Right cardiac atrium (tissue), 5 donors: Measurements from ENCODE around the gene LDLRAP1. TPM values are rescaled to one million over a fixed set of nuclear protein-coding genes. Genes with fewer than 3 reads are reported as not detected.

Source experiments
- ATAC-seq, 2 donors: fragments of 200-7000 bp; cut with Tn5 transposase; one replicate each; pipeline versions ENCODE4 v1.8.0 to v1.9.1; 2020; ENCODE audit warnings: moderate library complexity in 2 of 2, mild to moderate bottlenecking in 1 of 2
- DNase-seq, 3 donors: peaks; one replicate each; pipeline ENCODE4 v3.0.0-alpha.2; 2020
- H3K27ac ChIP-seq: one replicate; pipeline ENCODE4 v1.5.1; 2013; ENCODE audit warnings: mild to moderate bottlenecking, low read length, control low read depth, moderate library complexity
- H3K27me3 ChIP-seq: one replicate; pipeline ENCODE4 v1.6.1; 2013; ENCODE audit not compliant: control insufficient read depth, insufficient read depth
- H3K4me1 ChIP-seq: one replicate; pipeline ENCODE4 v1.6.1; 2013; ENCODE audit warnings: low read length; ENCODE audit not compliant: control insufficient read depth, insufficient read depth
- H3K4me3 ChIP-seq: one replicate; pipeline ENCODE4 v1.5.1; 2013; ENCODE audit warnings: low read length, control low read depth
- H3K9me3 ChIP-seq: one replicate; pipeline ENCODE4 v1.6.1; 2013; ENCODE audit warnings: low read length; ENCODE audit not compliant: control insufficient read depth
- WGBS: extraction: QIAGEN DNeasy Blood & Tissue Kit; methylation state at CpG from one replicate; pipeline ENCODE4 v1.1.7; 2013; 5-methylcytosine and 5-hydroxymethylcytosine counted together
- intact Hi-C, 4 donors: fragments of 100-400 bp; cut with DNase I; formaldehyde crosslinking; loops; one replicate each; pipeline versions ENCODE4 v1.11.0 to v1.14.0; 2022 to 2023
- long read RNA-seq, 4 donors: library from polyadenylated mRNA; unstranded; transcript quantifications; one replicate each; pipeline ENCODE4 v2.0.0, GENCODE V29; 2020 to 2021
- polyA plus RNA-seq: library from polyadenylated mRNA; stranded (reverse); fragments of 200-250 nt; gene quantifications from one replicate; pipeline ENCODE4 v1.2.3, GENCODE V29; 2013
- total RNA-seq, 4 donors: library from RNA; stranded (reverse); fragmentation: NEBNext Ultra II Directional; extraction: Animal tissue kit (Norgen Biotek cat#: 25700); gene quantifications; one replicate each; pipeline ENCODE4 v1.2.1, GENCODE V29; 2021
- donor health status: healthy with polysubstance abuse.
- donor health status: DM: no; HTN: yes; CAD: no.
- donor health status: DM: no; HTN: no; CAD: no.
- donor health status: DM: no; HTN: yes; CAD: no; lungs with severe emphysema.
- donor health status: DM: yes; HTN: yes; CAD: no.

The LDLRAP1 gene
- total RNA-seq: 10 to 100 TPM in 1 of 4 donors, 1 to 10 TPM in 3; 7.6 to 10.2 (median 9.2) TPM
- polyA plus RNA-seq: 6.0 TPM
- long read RNA-seq, donor 1, transcript LDLRAP1-201 (9 exons, 2,940 nt): major isoform, 27 of 51 reads
- long read RNA-seq, donor 1, partial matches to known transcripts: 17 of 51 reads
- long read RNA-seq, donor 1, other reads (novel, unspliced or antisense): 6 of 51 reads
- long read RNA-seq, donor 2, transcript LDLRAP1-201 (9 exons, 2,940 nt): major isoform, 12 of 16 reads
- long read RNA-seq, donor 2, partial matches to known transcripts: 0 of 16 reads
- long read RNA-seq, donor 2, other reads (novel, unspliced or antisense): 4 of 16 reads
- long read RNA-seq, donor 3, transcript LDLRAP1-201 (9 exons, 2,940 nt): major isoform, 46 of 105 reads
- long read RNA-seq, donor 3, partial matches to known transcripts: 3 of 105 reads
- long read RNA-seq, donor 3, other reads (novel, unspliced or antisense): 54 of 105 reads
- long read RNA-seq, donor 4, transcript LDLRAP1-201 (9 exons, 2,940 nt): major isoform, 12 of 17 reads
- long read RNA-seq, donor 4, partial matches to known transcripts: 1 of 17 reads
- long read RNA-seq, donor 4, other reads (novel, unspliced or antisense): 4 of 17 reads

DNA sequence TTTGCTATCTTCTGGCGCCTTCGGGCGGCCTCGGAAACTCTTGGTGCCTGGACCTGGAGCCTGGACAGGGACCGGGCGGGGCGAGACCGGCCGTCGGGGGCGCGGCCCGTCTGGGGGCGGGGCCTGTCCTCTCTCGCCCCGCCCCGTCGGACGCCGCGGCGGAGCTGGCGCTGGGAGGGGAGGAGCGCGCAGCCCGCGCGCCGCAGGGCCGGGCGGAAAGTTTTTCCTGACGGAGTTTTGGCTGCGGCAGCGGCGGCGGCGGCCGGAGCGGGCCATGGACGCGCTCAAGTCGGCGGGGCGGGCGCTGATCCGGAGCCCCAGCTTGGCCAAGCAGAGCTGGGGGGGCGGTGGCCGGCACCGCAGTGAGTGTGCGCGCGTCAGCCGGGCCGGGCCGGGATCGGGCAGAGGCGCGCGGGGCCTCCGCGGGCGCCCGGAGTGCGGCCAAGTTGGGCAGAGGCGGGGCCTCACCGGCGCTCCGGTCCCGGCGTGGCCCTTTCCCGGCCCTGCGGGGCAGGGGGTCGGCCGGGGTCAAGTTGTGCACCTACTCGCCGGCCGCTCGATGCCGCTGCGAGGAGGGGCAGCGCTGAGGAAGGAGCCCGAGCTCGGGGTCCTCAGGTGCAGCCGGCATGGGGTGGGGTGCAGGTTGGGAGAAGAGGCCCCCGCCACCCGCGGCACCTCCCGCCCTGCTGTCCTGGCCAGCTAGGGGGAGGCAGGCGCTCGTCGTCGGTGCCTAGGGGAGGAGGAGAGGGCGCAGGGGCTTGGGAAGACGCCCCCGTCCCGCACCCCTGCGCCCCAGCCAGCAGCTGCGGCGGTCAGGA, at the start of gene LDLRAP1:
Gene LDLRAP1 (plus strand): TSS at position 182 of the 818 bp plus-strand sequence. CDS start 93 bp downstream, at position 275.
- DNase-seq (peak; percentile 83 to 93 (median 90)), ATAC-seq (peak; percentile 96)
- Histone ChIP-seq H3K9me3 (no peaks in the 10 kb centered on the region), H3K27me3 (no peaks in the 10 kb centered on the region), H3K4me1 (no peaks in the 10 kb centered on the region), H3K4me3 (peak within 1 kb of the TSS; percentile 73), H3K27ac (peak within 1 kb of the TSS; percentile 83)
- intact Hi-C loops: loop anchor here in 1 of 4 donors (10.0 kb wide), 1 partner anchor 271 kb away; the partner anchor contains the start of gene MTFR1L
- under 1% methylated on average over 98 of the region's 99 CpGs for WGBS

DNA sequence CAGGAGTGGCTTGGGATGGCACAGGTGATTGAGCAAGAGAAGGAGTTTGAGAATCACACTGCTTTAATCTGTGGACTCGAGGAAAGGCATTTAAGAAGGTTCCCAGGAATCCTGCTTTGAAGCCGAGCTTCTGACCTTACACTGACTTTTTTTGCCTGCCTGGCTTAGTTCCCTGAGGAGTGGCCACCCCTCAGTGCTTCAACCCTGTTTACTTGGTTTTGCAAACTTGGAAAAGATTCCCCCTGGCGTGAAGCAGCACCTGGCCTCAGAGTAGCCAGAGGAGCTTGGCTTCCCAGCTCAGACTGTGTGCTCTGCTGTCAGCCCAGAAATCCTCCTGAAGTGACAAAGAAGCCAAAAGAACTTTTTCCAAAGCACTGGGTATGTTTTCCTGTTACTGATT, 48.5 kb upstream of the LDLRAP1 start:
- H3K4me3 ChIP-seq: no peak overlapping the region
- H3K27me3 ChIP-seq: no peaks in the 10 kb centered on the region
- H3K9me3 ChIP-seq: no peaks in the 10 kb centered on the region
- intact Hi-C loops: no loop called here
- no peaks in the 10 kb centered on the region for H3K4me1 ChIP-seq
- no peak for DNase-seq
- ATAC-seq: no peak
- no peak overlapping the region for H3K27ac ChIP-seq
- 75% methylated on average over 3 of the region's 3 CpGs for WGBS

DNA sequence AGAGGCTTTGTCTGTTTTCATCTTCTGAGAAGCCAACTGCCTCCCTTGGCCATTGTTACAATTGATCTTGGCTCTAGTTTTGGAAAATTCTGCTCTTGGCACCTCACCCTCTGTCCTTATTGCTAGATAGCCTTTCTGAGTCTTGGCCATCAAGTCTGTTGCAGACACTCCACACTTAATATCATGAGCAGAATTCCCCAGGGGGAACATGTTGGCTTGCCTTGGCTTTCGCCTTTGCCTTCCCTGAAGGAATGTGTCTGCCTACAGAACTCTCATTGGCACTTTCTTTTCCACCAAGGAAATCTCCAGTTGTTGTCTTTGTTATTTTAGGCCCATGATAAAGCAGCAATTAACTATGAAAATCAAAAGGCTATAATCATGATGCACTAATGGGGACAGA, 42.7 kb upstream of the LDLRAP1 start:
- DNase-seq (peak; percentile 53 to 85 (median 73)), ATAC-seq (peak; percentile 79 to 83)
- intact Hi-C loops: no loop called here
- no peak overlapping the region for H3K4me3 ChIP-seq
- 30% methylated on average over 1 of the region's 1 CpG for WGBS
- peaks cover 2% of the 10 kb centered on the region for H3K4me1 ChIP-seq
- H3K9me3 ChIP-seq: no peaks in the 10 kb centered on the region
- H3K27me3 ChIP-seq: no peaks in the 10 kb centered on the region
- H3K27ac ChIP-seq: no peak overlapping the region

- H3K27ac ChIP-seq: no peak overlapping the region
- peaks cover 2% of the 10 kb centered on the region for H3K4me1 ChIP-seq
- intact Hi-C loops: no loop called here
- no peak overlapping the region for H3K4me3 ChIP-seq
- DNase-seq (no peak), ATAC-seq (peak in 1 of 2 donors; percentile 5)
- H3K9me3 ChIP-seq: no peaks in the 10 kb centered on the region
- WGBS: 76% methylated on average over 7 of the region's 7 CpGs
- H3K27me3 ChIP-seq: no peaks in the 10 kb centered on the region
These were observed 42.0 kb upstream of the LDLRAP1 start for GRCh38 chr1:25501235-25502058.

- Histone ChIP-seq H3K4me1 (peaks cover 2% of the 10 kb centered on the region), H3K27me3 (no peaks in the 10 kb centered on the region), H3K9me3 (no peaks in the 10 kb centered on the region), H3K27ac (no peak overlapping the region), H3K4me3 (no peak overlapping the region)
- ATAC-seq: no peak
- DNase-seq: no peak
- 71% methylated on average over 4 of the region's 4 CpGs for WGBS
- intact Hi-C loops: no loop called here
These were observed 40.4 kb upstream of the LDLRAP1 start for GRCh38 chr1:25502957-25503356.

GRCh38 chr1:25503551-25504426, 39.6 kb upstream of the LDLRAP1 start:
- no peak overlapping the region for H3K27ac ChIP-seq
- intact Hi-C loops: no loop called here
- peak in 2 of 3 donors; percentile 71 to 75 for DNase-seq

DNA sequence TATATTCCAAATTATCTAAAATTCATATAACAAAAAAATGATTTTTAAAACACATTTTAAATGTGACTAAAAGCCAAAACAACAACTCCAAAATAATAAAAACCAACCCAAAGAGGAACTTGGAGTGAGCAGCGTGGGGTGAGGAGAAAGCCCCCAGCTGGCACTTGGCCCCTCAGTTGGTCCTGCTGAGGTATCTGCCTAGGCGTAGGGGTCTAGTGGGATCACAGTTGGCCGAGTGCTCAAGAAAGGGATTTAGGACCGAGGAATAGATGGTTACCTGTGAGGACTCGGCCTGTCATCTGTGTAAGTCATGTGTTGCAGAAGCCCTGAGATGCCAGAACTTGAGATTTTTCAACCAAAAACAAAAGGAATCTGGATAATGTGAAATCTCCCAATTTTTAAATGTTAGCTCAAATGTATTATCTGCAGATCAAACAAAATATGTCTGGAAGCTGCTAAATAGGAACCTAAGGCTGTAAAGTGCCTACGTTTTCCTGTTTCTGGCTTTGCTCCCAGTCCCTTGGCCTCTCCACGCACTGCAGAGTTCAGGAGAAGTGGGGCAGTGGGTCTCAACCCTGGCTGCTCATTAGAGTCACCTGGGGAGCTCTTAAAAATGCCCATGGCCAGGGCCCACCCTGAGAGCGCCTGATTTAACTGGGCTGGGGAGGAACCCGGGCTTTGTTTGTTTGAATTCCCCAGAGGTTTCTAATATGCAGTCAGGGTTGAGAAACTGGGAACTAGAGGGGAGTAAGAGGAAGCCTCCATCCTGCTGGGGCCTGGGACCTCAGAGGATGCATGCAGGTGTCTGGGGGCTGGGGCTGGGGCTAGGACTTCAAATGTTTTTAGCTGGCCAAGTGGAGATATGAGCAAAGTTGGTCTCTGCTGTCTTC, 38.5 kb upstream of the LDLRAP1 start:
- no peak for DNase-seq
- WGBS: 63% methylated on average over 9 of the region's 9 CpGs
- Histone ChIP-seq H3K9me3 (no peaks in the 10 kb centered on the region), H3K4me1 (peaks cover 2% of the 10 kb centered on the region), H3K4me3 (no peak overlapping the region), H3K27ac (no peak overlapping the region), H3K27me3 (no peaks in the 10 kb centered on the region)
- intact Hi-C loops: no loop called here
- peak in 1 of 2 donors; percentile 23 for ATAC-seq

More at GRCh38 chr1:25503551-25504426, 39.6 kb upstream of the LDLRAP1 start:
- Histone ChIP-seq H3K4me3 (no peak overlapping the region), H3K4me1 (peaks cover 2% of the 10 kb centered on the region), H3K9me3 (no peaks in the 10 kb centered on the region), H3K27me3 (no peaks in the 10 kb centered on the region)
- ATAC-seq: peak; percentile 58 to 68
- WGBS: 87% methylated on average over 12 of the region's 12 CpGs

DNA sequence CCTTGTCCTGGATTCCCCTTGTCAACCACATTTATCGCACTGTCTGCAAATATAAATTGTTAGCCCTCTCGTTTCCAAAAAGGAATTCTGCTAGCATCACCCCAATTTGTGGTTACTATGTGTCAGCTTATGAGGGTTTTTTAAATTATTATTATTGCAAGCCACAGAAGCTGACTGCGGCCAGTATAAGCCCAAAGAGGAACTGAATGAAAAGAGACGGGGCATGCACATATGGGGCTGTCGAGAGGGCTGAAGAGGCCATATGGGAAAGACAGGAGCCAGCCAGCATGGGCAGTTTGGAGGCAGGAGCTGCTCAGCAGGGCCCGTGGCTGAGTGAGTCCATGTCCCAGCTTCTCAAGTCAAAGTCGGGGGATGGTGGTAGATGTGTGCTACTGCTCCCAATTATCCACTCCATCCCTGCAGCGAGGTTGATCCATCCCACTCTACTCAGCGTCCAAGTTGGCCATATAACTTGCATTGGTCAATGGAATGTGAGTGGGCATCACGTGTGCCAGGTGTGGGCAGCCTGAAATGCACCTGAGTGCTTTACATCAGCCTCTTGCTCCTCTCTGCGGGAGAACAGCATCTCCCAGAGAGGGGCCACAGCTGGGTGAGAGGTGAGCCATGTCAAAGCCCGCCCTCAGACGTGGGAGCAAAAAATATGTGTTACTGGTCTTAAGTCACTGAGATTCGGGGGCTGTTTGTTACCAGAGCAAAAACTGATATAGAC, 37.6 kb upstream of the LDLRAP1 start:
- 81% methylated on average over 14 of the region's 14 CpGs for WGBS
- ATAC-seq: peak in 1 of 2 donors; percentile 28
- Histone ChIP-seq H3K4me3 (no peak overlapping the region), H3K4me1 (peaks cover 2% of the 10 kb centered on the region), H3K27ac (no peak overlapping the region), H3K27me3 (no peaks in the 10 kb centered on the region), H3K9me3 (no peaks in the 10 kb centered on the region)
- DNase-seq: no peak
- intact Hi-C loops: no loop called here
